Tibial nerve (tissue), 4 donors: ENCODE measurements around the gene REN. TPM values are rescaled to one million over a fixed set of nuclear protein-coding genes. Genes with fewer than 3 reads are reported as not detected.

ENCODE experiments used
- DNase-seq, 2 donors: peaks; one replicate each; pipeline ENCODE4 v3.0.0-alpha.2; 2019; ENCODE audit warnings: low spot score in 2 of 2
- H3K27ac ChIP-seq, 4 donors: fragments of 200-600 bp; sonication (generic) in 3 of 4; one replicate each; pipeline ENCODE4 v1.5.1; 2017 to 2019; ENCODE audit warnings: mild to moderate bottlenecking in 1 of 4
- H3K27me3 ChIP-seq, 2 donors: fragments of 200-600 bp; sonication (generic) in 1 of 2; one replicate each; pipeline versions ENCODE4 v1.5.1 to v1.6.0; 2017 to 2019
- H3K36me3 ChIP-seq, 3 donors: fragments of 200-600 bp; sonication (generic); one replicate each; pipeline ENCODE4 v1.5.1; 2018 to 2019
- H3K4me1 ChIP-seq, 4 donors: fragments of 200-600 bp; sonication (generic) in 3 of 4; one replicate each; pipeline ENCODE4 v1.5.1; 2017 to 2019
- H3K4me3 ChIP-seq, 4 donors: fragments of 200-600 bp; sonication (generic) in 3 of 4; one replicate each; pipeline ENCODE4 v1.5.1; 2017 to 2019; ENCODE audit warnings: mild to moderate bottlenecking in 1 of 4, moderate library complexity in 1 of 4
- H3K9me3 ChIP-seq, 4 donors: fragments of 200-600 bp; sonication (generic) in 3 of 4; one replicate each; pipeline ENCODE4 v1.5.1; 2017 to 2019
- EP300 ChIP-seq, 2 donors: sonication (generic); formaldehyde crosslinking; IDR thresholded peaks; one replicate each; pipeline ENCODE4 v1.6.1; 2017; ENCODE audit warnings: antibody characterized with exemption in 2 of 2, mild to moderate bottlenecking in 1 of 2
- POLR2A ChIP-seq, 2 donors: fragments of 450-650 bp; IDR thresholded peaks; one replicate each; pipeline ENCODE4 v1.6.1; 2017; ENCODE audit warnings: antibody characterized with exemption in 2 of 2, mild to moderate bottlenecking in 2 of 2, moderate library complexity in 2 of 2
- WGBS, 2 donors: methylation state at CpG; one replicate each; pipeline ENCODE4 v1.1.5; 2018; 5-methylcytosine and 5-hydroxymethylcytosine counted together
- total RNA-seq, 4 donors: library from RNA; depleted of rRNA; stranded (reverse); fragments of >200 nt; gene quantifications; one replicate each; pipeline ENCODE4 v1.1.0, GENCODE V29; 2016
- TF ChIP-seq, protein P1 (sequence below), 5 experiments: fragments of 200-600 bp in 3 of 5; fragments of 450-650 bp in 2 of 5; sonication (generic) in 3 of 5; IDR thresholded peaks; one replicate each; pipeline ENCODE4 v1.5.1; 2016 to 2019; ENCODE audit warnings: antibody characterized with exemption in 5 of 5, mild to moderate bottlenecking in 3 of 5, moderate library complexity in 2 of 5

Gene REN
- total RNA-seq, 4 donors from 2014 or later, result not detected

DNA sequence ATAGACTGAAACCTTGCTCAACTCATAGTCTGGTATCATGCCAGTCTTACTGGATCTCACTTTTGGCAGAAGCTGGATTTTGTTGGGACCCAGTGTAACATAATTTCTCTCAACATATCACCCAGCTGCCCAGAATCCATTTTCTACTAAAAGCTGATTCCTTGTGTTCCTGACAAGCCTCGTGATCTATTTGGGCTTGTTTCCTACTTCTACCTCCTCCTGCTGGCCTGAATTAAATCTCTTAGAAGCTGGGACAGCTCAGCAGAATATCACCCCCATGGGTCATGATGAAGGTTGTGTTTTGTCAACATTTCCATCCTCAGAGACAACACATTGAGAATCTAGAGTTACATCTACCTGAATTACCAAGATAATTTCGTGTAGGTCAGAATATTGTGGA is 40.0 kb upstream of the REN start:
- no peak for DNase-seq
- Histone ChIP-seq H3K27me3 (peaks cover 0 to 18% of the 10 kb centered on the region in 2 donors), H3K27ac (no peak overlapping the region), H3K9me3 (no peaks in the 10 kb centered on the region), H3K36me3 (no peaks in the 10 kb centered on the region), H3K4me1 (peaks cover 0 to 10% (median 0%) of the 10 kb centered on the region in 4 donors), H3K4me3 (no peak overlapping the region)
- no peak for TF ChIP-seq EP300 (IDR thresholded peaks at IDR 0.05)
- TF ChIP-seq, protein P1, sequence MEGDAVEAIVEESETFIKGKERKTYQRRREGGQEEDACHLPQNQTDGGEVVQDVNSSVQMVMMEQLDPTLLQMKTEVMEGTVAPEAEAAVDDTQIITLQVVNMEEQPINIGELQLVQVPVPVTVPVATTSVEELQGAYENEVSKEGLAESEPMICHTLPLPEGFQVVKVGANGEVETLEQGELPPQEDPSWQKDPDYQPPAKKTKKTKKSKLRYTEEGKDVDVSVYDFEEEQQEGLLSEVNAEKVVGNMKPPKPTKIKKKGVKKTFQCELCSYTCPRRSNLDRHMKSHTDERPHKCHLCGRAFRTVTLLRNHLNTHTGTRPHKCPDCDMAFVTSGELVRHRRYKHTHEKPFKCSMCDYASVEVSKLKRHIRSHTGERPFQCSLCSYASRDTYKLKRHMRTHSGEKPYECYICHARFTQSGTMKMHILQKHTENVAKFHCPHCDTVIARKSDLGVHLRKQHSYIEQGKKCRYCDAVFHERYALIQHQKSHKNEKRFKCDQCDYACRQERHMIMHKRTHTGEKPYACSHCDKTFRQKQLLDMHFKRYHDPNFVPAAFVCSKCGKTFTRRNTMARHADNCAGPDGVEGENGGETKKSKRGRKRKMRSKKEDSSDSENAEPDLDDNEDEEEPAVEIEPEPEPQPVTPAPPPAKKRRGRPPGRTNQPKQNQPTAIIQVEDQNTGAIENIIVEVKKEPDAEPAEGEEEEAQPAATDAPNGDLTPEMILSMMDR (IDR thresholded peaks at IDR 0.05), result no peak
- no peak for TF ChIP-seq POLR2A (IDR thresholded peaks at IDR 0.05)
- WGBS, 2 donors, result 55 to 65% methylated on average over 2 of the region's 2 CpGs

DNA sequence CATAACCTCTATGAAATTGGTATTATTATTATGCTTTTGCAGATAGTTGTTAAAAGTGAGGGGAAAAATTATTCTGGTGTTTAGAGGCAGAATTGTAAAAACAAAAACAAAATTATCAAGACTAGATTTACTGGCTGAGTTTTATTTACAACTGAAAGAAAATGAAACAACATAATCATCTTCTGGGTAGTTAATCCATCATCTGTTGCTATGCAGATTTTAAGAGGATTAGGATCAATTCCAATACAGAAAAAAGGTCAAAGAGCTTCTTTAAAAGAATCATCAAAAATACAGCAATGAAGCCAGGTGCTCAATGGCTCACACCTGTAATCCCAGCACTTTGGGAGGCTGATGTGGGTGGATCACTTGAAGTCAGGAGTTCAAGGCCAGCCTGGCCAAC is 39.3 kb upstream of the REN start:
- TF ChIP-seq EP300 (IDR thresholded peaks at IDR 0.05), result no peak
- TF ChIP-seq, protein P1 (IDR thresholded peaks at IDR 0.05), result no peak
- no peak for TF ChIP-seq POLR2A (IDR thresholded peaks at IDR 0.05)
- H3K4me1 ChIP-seq, result peaks cover 0 to 10% (median 0%) of the 10 kb centered on the region in 4 donors
- H3K36me3 ChIP-seq, result no peaks in the 10 kb centered on the region
- H3K27me3 ChIP-seq, result peaks cover 0 to 19% of the 10 kb centered on the region in 2 donors
- no peaks in the 10 kb centered on the region for H3K9me3 ChIP-seq
- no peak overlapping the region for H3K4me3 ChIP-seq
- no peak overlapping the region for H3K27ac ChIP-seq
- DNase-seq, result no peak

DNA sequence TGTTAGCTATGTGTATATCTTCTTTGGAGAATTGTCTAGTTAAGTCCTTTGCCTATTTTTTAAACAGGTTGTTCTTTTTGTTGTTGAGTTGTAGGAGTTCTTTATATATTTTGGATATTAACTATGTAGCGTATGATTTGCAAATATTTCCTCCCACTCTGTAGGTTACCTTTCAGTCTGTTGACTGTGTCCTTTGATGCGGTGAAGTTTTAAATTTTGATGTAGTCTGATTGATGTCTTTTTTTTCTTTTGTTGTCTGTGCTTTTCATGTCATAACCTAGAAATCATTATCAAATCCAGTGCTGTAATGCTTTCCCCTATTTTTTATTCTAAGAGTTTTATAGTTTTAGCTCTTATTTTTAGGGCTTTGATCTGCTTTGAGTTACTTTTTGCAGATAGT is 38.8 kb upstream of the REN start:
- TF ChIP-seq POLR2A (IDR thresholded peaks at IDR 0.05) (no peak), EP300 (IDR thresholded peaks at IDR 0.05) (no peak)
- TF ChIP-seq, protein P1 (IDR thresholded peaks at IDR 0.05), result no peak
- 91% methylated on average over 2 of the region's 2 CpGs for WGBS, 2 donors

DNA sequence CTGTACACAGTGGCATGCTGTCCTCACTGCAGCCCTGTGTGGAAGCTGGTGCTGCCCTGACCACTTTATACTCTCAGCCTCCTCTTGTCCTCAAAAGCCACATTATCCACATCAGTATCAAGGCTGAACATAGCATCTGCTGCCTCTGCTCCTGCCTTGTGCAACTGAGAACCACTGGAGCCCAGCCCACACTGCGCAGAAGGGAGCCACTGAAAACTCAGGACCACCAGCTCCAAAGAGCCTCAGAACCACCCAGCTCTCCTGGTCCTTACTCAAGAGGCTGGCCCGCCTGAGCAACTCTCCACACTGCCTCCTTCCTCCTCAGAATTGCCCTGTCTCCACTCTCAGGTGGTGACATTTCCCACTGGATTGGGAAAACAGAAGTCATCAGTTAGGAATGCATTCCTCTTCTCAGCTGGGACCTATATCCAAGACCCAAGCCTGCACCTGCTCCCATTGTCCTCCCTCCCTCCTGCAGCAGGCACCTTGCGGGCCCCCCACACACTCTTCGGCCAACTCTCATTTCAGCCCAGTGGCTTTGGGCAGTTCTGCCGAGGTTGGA is 37.1 kb upstream of the REN start:
- DNase-seq, result no peak
- no peak for TF ChIP-seq EP300 (IDR thresholded peaks at IDR 0.05)
- no peak for TF ChIP-seq POLR2A (IDR thresholded peaks at IDR 0.05)
- TF ChIP-seq, protein P1 (IDR thresholded peaks at IDR 0.05), result no peak
- H3K27me3 ChIP-seq, result peaks cover 0 to 19% of the 10 kb centered on the region in 2 donors

More for the DNA sequence above, 38.8 kb upstream of the REN start:
- no peak overlapping the region for H3K4me3 ChIP-seq
- H3K27me3 ChIP-seq, result peaks cover 0 to 13% of the 10 kb centered on the region in 2 donors
- no peaks in the 10 kb centered on the region for H3K36me3 ChIP-seq
- no peak for DNase-seq
- H3K9me3 ChIP-seq, result no peaks in the 10 kb centered on the region
- H3K27ac ChIP-seq, result no peak overlapping the region
- H3K4me1 ChIP-seq, result peaks cover 0 to 10% (median 0%) of the 10 kb centered on the region in 4 donors

DNA sequence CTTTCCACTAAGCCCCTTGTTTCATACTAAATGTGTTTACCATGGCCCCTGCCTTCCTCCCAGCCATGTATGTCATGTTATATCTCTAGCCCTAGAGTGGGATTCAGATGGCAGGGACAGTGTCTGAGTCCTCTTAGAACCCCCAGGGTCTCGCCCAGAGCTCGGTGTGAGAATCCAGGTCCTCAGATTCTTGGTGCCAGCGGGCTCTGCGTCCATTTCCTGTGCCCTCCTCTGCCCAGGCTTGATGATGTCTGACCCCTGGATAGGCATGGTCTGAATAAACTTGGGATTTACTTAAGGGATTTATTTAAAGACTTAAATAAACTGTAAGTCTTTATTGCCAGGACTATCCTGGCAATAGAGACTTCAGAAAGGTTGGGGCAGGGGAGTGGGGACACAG is 36.3 kb upstream of the REN start:
- no peak overlapping the region for H3K4me3 ChIP-seq
- no peak for DNase-seq
- peaks cover 0 to 19% of the 10 kb centered on the region in 2 donors for H3K27me3 ChIP-seq

More for the DNA sequence above, 37.1 kb upstream of the REN start:
- H3K4me3 ChIP-seq, result no peak overlapping the region
- H3K27ac ChIP-seq, result no peak overlapping the region
- 84 to 91% methylated on average over 5 of the region's 5 CpGs for WGBS, 2 donors
- no peaks in the 10 kb centered on the region for H3K9me3 ChIP-seq
- peaks cover 0 to 10% (median 0%) of the 10 kb centered on the region in 4 donors for H3K4me1 ChIP-seq
- no peaks in the 10 kb centered on the region for H3K36me3 ChIP-seq

More for the DNA sequence above, 36.3 kb upstream of the REN start:
- WGBS, 2 donors, result 88 to 98% methylated on average over 4 of the region's 4 CpGs
- Histone ChIP-seq H3K4me1 (peaks cover 0 to 10% (median 0%) of the 10 kb centered on the region in 4 donors), H3K27ac (no peak overlapping the region), H3K9me3 (no peaks in the 10 kb centered on the region), H3K36me3 (no peaks in the 10 kb centered on the region)
- TF ChIP-seq EP300 (IDR thresholded peaks at IDR 0.05) (no peak), POLR2A (IDR thresholded peaks at IDR 0.05) (no peak)
- TF ChIP-seq, protein P1 (IDR thresholded peaks at IDR 0.05), result no peak
